ENCODE data around the gene RPLP1.

RPLP1 gene

DNA sequence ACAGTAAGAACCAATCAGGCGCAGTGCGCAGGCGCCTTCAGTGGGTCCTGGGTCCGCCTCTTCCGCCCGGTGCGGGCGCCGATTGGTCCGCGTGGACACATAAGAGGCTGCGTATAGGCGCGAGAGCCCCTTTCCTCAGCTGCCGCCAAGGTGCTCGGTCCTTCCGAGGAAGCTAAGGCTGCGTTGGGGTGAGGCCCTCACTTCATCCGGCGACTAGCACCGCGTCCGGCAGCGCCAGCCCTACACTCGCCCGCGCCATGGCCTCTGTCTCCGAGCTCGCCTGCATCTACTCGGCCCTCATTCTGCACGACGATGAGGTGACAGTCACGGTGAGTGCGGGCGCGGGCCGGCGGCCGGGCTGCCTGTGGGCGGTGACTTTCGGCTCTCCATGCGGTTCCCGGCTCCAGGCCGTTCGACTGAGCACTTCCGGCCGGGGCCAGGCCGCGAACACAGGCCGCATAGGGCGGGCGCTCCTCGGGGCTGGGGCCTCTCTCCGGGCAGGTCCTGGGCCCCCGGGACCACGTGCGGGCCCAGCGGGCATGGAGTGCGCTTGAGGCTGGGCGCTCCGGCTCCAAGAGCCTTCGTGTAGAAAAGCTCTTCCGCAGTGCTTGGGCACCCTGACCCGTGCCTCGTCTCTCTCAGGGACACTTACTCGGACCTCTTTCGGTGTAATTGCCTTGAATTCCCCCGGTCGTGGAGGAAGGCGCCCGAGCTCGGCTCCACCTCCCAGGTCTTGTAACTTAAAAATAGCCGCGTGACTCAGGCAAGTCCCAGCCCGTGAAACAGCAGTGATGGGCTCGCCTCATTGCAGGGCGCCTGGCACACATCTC lies at the start of gene RPLP1:
RPLP1 (plus strand) TSS at position 127 of the 830 bp plus-strand sequence; CDS start at position 258, 131 bp downstream.
- peak; percentile 97 for DNase-seq

DNA sequence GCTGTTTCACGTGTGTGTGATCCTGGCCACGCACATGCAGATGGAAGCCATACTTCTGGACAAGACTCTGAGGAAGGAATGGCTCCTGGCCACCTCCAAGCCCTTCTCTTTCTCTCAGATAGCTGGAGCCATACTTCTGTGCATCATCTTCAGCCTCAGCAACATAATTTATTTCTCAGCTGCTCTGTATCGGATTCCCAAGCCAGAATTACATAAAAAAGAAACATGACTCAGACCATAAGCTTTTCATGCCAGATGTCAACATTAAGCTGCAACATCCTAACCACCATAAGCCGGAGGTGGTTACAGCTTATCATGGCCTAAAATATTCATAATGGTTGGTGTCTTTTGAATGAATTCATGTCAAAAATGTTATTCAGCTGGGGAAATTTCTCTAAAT lies 49.0 kb upstream of the RPLP1 start:
- DNase-seq, result no peak

DNA sequence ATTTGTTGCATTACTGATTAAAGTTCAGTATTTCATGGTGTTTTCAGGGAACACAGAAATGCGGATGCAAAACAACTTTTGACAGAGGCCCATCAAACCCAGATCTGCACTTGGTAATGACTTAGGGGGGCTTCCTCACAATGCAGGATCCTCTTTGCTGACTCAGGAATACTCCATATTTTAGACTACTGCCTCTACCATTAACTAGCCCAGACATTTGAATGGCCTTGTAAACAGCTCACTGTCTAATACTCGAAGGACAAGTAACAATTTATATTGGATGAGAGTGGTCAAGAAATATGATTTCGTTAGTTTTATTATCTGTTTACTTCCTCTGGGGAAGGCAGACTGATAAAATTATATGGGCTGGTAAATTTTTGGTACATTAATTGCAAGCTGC lies 47.5 kb upstream of the RPLP1 start:
- no peak for DNase-seq

DNA sequence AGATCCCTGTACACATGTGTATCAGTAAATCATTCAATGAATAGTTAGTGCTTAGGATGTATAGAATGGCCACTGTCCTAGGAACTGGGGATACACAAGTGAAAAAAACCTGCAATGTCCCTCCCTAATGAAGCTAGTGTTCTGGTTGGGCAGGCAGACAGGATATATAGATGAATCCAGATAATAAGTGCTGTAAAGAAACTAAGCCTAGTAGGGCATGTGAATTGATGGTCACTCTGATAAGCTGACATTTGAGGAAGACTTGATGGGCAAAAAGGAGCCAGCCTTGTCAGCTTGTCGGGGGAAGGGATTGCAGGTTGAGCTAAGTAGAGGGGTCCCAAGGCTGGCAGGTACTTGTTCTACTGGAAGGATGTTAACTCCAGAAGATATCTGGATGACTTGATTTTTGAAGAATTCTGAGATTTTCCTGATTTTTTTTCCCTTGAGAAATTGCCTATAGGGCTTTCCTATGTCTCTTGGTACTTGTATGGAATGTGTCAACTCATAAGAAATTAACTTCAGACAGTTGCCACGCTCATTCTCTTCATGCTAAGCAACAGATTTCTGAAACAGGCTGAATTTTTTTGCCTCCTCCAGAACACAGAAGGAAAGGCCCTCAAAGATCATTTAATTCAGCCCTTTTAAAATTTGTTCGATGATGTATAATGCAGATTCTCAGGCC lies 44.8 kb upstream of the RPLP1 start:
- no peak for DNase-seq

DNA sequence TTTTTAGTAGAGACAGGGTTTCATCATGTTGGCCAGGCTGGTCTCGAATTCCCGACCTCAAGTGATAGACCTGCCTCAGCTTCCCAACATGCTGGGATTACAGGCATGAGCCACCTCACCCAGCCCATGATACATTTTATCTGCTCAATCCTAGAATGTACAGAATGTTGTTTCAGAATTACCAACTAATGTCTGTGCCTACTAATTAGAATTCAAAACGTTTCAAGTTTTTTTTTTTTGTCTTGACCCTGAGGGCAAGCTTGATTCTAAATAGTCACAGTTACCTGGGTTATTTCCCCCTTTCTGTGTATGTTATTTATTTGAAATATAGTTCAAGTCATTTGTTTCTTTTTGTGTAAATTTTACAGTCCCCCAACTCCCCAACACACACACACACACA lies 43.8 kb upstream of the RPLP1 start:
- DNase-seq, result no peak

DNA sequence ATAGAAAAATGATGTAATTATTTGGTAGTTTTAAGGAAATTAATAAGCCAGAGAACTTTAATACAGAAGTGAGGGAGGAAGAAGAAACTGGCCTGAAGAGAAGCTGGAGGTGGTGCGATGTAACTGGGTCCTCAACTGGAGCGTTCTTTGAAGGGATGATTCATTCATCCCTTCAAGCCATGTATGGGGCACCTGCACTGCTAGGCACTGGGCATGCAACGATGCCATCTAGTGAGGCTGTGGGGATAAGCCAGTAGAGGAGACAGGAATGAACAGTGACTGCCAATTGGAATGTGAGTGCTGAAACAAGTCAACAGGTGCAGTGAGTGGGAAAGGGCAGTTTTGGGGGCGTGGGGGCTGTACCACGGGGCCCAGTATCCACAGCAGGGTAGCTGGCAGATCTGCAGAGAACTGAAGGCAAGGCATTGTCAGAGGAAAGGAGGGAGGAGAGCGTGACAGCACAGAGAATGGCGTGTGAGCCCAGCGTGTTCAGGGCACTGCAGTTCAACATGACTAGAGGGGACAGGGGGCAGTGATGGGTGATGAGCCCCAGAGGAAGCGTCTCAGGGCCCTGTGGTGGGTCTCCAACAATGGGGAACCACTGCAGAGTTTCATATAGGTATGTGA lies 42.3 kb upstream of the RPLP1 start:
- DNase-seq, result peak; percentile 1

DNA sequence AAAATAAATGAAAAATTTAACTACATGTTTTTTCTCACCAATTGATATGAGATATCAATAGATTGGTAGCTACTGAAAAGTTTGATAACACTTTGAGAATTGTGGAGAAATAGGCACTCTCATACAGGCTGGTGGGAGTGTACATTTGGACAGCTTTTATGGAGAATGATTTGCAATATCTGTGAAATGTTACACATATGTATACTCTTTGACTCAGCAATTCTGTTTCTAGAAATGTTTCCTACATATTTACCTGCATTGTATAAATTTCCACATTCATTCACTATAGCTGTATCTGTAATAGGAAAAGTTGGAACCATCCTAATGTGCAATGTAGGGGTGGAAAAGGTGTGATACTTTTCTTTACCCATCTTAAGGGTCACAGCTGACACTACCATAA lies 40.3 kb upstream of the RPLP1 start:
- DNase-seq, result no peak

DNA sequence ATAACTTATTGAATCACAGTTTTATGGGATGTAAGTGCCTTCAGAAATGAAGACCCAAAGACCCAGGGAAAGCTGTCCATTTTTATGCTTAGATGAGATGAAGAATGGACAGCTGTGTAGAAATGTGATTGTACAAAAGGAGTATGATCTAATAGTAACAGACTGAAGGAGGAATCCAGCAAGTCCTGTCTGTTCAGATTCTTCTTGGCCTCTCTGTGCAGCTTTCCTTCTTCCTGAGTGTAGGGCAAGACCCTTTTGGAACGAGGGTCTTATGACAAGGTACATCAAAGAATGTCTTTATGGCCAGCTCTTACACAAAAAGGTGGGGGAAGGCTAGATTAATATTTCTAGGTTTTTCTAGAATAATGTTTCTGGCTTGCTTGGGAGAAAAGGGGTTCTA lies 39.9 kb upstream of the RPLP1 start:
- DNase-seq, result no peak

DNA sequence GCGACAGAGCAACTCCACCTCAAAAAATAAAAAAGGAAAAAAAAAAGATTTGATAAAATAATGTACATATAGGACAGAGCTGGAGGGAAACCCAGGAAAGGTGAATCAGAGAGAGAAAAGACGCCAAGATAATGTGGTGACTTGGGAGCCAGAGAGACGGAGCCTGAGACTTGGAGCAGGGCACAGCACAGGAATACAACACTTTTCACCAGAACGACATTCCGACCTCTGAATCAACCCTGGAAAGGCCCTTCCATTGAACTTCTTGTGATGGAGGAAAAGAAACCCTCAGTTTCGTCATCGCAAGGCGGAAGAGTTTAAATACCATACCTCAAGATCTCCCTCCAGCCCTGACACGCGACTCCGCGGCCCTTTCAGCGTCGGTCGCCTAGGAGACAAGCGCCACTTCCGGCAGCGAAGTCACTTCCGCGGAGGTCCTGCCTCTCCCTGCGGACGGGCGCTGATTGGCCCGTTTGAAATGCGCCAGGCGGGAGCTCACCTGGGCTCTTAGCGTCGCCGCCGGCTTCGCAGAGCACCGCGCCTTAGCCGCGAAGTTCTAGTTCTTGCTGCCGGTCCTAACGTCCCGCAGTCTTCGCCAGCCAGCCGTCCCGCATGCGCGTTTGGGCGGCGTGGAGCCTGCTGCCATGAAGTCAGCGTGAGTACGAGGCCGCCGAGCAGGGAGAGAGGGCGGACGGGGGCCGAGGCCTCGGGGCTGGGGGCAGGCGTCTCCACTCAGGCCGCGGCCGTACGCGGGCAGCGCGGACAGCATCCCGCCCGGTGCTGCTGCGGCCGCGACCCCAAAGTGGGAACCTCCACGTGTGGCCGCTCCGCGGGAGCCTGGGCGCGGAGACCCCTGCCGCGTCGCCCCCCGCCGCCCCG lies 38.6 kb upstream of the RPLP1 start, which contains the start of gene KIF23:
KIF23 (plus strand) TSS at position 528 of the 879 bp plus-strand sequence; CDS start at position 645, 117 bp downstream.
- DNase-seq, result peak; percentile 88

DNA sequence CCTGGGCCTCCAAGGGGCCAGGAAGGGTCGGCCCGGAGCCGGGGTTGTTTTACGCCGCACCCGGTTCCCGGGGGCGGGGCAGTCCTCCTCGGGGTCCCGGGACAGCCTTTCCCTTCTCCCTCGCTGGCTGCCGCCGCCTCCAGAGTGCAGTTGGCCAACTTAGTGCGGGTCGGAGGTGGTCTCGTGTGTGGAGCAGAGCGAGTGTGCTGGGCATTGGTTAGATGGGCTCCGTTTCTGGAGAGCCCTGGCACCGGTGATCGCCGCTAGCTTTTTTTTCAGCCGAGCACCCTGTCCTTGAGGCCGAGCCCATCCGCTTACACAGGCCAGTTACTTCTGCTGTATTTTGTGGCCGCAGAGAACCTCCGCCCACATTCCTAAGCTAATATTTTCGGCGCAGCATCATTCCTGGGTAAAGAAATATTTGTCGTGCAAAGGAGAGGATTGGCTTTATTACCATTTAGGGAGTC lies 37.9 kb upstream of the RPLP1 start:
- DNase-seq, result no peak

DNA sequence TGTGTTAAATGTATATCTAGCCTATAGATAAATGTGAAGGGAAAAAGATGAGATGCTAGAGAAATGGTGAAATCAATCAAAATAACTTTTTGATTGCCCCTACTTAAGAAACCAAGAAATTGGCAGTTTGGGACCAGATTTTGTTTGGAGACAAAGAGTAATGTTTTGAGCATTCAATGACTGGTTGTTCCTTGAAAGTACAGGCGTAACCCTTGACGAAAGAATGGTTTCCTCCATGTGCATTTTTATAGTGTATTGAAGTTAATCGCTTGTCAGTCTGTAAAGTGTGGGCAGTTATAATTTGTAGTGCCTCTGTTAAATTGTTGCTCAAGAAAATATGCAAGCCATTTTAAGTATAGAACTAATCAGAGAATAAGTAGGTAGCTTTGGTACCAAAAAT lies 37.2 kb upstream of the RPLP1 start:
- no peak for DNase-seq

DNA sequence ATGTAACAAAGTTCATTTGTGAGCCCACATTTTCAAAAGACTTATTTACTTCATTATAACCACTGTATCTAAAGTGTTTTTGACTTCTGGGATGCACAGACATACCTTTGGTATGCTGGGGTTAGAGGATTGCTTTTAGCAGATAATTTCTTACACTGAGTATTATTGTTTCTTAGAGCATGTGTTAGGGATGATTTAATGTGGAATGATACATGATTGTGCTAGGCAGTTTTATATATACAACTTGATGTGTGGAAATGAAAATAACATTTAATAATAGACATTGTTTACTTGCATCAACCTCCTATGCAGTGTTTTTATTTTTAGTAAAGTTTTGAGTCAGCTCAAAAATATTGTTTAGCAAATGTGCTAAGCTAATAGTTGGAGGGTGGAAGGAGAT lies 35.0 kb upstream of the RPLP1 start:
- DNase-seq, result no peak

DNA sequence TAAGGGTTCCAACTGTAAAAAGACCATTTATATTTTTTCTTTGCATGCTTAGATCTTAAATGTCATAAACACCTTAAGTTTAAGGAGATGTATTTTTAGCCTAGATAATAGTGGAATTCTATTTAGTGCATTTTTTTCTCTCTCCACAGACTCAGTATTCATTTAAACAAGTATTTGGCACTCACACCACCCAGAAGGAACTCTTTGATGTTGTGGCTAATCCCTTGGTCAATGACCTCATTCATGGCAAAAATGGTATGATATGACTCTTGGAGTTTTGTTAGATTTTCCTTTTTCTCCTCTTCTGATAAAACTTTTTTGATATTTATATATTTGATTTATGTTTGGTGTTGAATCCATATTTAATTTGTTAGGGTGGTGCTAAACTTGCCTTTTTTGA lies 31.1 kb upstream of the RPLP1 start:
- DNase-seq, result no peak

DNA sequence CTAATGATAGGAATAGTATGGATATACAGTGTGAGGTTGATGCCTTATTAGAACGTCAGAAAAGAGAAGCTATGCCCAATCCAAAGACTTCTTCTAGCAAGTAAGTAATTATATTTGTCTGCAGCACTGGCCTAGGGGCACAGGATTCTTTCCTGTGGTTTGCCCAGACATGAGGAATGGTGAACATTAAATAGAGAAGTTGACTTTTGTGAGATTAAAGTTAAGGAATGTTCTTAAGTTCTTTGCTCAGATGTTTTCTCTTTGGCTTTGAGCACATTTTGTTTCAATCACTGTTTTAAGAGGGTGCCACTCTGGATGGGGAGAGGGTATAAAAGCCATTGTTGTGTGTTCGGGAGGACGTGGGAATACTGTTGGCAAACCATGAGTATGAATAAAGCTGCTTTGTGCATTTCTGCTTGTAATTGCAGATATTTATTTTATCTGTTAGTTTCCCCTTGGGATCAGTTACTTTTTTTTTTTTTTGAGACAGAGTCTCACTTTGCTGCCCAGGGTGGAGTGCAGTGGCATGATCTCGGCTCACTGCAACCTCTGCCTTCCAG lies 30.2 kb upstream of the RPLP1 start:
- DNase-seq, result no peak

DNA sequence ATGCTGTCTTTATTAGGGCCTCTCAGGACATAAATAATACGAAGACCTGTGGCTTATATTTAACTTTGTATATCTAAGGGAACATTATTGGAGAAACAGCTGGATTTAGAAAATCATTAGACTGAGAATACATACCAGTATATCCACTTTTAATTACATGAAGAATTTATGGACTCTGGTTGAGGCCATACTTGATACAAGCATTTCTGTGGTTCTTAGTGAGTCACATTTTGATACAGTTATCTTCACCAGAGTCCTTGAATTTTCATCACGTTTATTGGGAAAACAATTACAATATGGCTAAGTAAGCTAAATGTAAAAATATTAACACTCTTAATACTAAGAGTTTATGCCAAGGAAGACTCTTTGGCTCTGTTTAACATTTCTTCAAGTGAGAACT lies 28.6 kb upstream of the RPLP1 start:
- no peak for DNase-seq

DNA sequence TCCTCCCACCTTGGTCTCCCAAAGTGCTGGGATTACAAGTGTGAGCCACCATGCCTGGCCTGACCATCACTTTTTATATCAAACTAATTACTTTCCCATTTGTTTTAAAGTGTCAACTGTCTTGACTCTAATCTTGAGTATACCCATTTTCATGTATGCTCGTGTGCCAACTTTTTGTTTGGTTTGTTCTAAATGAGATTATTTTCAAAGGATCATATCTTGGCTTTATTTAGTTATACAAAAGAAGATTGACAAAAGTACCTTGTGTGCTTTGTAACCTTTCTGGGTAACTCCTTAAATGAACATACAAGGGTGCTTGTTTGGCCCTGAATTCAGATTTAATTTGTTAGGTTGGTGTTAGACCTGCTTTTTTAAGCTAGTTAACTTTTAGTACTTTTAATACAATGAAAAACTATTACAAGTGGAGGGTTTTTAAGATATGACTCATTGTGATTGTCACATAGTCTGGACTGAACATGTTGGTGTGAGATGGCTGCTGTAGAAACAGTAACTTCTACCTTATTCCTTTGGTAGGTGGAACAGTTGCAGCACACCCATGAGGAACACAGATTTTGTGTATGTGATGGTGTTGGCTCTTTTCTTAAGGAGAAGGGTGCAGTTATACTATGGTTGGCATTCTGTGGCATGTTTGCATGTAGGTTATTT lies 27.7 kb upstream of the RPLP1 start:
- no peak for DNase-seq

DNA sequence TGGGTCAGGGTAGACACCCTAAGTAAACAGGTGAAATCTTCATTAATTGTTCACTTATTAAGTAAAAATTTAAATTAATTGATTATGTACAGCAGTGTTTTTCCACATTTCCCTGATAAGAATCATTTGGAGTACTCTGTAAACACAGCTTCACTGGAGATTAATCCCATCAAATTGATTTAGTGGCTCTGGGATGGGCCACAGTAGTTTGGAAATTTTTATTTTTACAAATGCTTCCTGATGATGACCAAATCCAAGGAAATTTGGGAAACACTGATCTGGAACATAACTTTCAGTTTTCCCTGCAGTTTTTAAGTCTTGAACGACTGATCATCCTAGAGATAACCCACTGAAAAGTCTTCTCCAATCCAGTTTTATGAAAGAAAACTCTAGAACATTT lies 18.8 kb upstream of the RPLP1 start:
- DNase-seq, result no peak

DNA sequence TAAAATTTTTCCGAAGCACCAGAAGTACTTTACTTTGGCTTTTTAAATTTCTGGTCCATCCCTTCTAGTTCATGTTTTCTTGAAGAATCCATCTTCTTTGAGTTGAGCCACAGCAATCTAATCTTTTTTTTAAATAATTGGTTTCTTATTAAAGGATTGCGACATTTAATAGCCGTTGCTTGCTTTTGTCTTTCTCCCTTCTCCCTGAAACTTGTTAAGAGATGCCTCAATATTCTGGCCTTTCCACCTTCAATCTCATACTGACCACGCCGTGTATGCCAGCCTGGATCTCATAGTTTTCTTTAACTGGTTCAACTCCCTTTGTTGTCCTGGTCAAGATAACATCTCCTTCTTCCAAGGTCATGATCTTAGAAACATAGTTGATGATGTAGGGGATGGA lies 18.4 kb upstream of the RPLP1 start:
- no peak for DNase-seq

DNA sequence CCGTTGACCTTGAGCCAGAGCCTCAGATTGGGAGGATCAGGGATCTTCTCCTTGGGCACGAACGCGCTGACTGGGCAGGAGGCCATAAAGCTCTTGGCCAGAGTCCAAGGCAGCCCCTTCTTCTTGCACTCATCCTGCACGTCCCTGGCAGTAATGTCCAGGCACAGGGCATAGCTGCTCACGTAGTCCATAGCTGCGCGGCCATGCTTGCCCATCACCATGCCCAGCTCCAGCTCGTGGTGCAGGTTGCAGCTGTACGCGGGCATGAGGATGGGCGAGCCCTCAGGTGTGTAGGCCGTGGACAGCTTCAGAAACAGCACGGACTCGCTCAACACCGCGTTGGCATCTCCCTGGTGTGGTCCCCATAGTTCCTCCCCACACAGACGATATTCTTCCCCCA lies 17.9 kb upstream of the RPLP1 start:
- no peak for DNase-seq

DNA sequence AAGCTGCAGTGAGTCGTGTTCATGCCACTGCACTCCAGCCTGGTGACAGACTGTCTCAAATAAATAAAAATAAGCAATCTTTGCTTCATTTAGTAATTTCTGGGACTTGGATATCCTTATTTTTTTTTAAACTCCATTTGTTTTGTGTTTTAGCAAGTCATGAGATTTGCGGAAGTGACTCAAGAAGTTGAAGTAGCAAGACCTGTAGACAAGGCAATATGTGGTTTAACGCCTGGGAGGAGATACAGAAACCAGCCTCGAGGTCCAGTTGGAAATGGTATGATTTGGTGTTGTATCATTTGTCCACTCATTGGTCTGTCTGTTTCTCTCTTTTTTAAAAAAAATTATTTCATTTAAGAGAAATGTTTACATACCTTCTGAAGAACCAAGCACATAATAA lies 16.6 kb upstream of the RPLP1 start:
- no peak for DNase-seq

DNA sequence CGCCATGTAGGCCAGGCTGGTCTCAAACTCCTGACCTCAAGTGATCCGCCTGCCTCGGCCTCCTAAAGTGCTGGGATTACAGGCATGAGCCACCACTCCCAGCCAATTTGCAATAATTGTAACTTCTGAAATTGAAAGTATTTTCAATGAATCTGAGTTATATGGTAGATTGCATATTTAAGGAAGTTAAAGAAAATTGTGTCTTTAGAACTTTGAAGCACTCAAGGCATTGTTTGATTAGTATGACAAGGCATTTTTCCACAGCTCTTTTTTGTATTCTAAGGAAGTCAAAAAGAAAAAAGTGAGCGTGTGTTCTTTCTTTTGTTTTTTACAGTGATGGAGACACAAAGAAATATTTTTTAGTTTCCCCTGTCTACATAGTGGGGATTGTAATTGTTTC lies 15.7 kb upstream of the RPLP1 start:
- DNase-seq, result no peak

DNA sequence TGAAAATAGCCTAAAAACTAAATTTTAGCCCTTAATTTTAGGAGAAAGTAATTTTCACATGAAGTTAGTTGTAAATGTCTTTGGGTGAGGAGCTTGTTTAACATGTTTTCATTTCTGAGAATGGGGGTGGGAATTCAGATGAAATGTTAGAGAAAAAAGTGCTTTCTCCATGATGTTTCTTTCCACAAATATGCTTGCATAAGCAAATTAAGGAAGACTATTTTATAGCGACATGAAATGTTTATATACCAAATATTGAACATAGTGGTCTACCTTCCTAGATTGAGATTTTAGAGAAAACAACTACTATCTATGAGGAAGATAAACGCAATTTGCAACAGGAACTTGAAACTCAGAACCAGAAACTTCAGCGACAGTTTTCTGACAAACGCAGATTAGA lies 13.0 kb upstream of the RPLP1 start:
- DNase-seq, result no peak
